KMS-11 (cell line): ENCODE results near the gene NFASC.

Experiments
- H2AFZ ChIP-seq: fragments of 200-600 bp; sonication (generic); 2 replicates; pipeline ENCODE4 v1.6.1; 2016; ENCODE audit warnings: antibody characterized with exemption, mixed run types, low read depth
- H3K27ac ChIP-seq: fragments of 200-600 bp; sonication (generic); 2 replicates; pipeline ENCODE4 v1.6.1; 2016; ENCODE audit warnings: mild to moderate bottlenecking, mixed run types
- H3K27me3 ChIP-seq: fragments of 200-600 bp; sonication (generic); 2 replicates; pipeline ENCODE4 v1.6.1; 2017; ENCODE audit warnings: mild to moderate bottlenecking, low read depth, mixed run types, moderate library complexity; ENCODE audit not compliant: insufficient read depth
- H3K36me3 ChIP-seq: fragments of 200-600 bp; sonication (generic); 2 replicates; pipeline ENCODE4 v1.6.1; 2017; ENCODE audit warnings: mild to moderate bottlenecking, mixed run types; ENCODE audit not compliant: insufficient read depth
- H3K4me1 ChIP-seq: fragments of 200-600 bp; sonication (generic); 2 replicates; pipeline ENCODE4 v1.6.1; 2016; ENCODE audit warnings: mild to moderate bottlenecking, low read depth, mixed run types; ENCODE audit not compliant: poor library complexity, severe bottlenecking
- H3K4me2 ChIP-seq: fragments of 200-600 bp; sonication (generic); 2 replicates; pipeline ENCODE4 v1.7.0; 2016; ENCODE audit warnings: mild to moderate bottlenecking, mixed run types
- H3K4me3 ChIP-seq: fragments of 200-600 bp; sonication (generic); IDR thresholded peaks from 2 replicates; pipeline ENCODE4 v1.6.1; 2017; ENCODE audit warnings: low read depth, low read length, mixed read lengths; ENCODE audit not compliant: insufficient read depth
- H3K79me2 ChIP-seq: fragments of 200-600 bp; sonication (generic); 2 replicates; pipeline ENCODE4 v1.6.1; 2016; ENCODE audit warnings: low read depth, mixed run types; ENCODE audit not compliant: insufficient read depth
- H3K9ac ChIP-seq: fragments of 200-600 bp; sonication (generic); 2 replicates; pipeline ENCODE4 v1.6.1; 2016; ENCODE audit warnings: mild to moderate bottlenecking, mixed run types
- H4K20me1 ChIP-seq: fragments of 200-600 bp; sonication (generic); 2 replicates; pipeline ENCODE4 v1.6.1; 2016; ENCODE audit warnings: mild to moderate bottlenecking, mixed run types; ENCODE audit not compliant: insufficient read depth
- CTCF ChIP-seq: fragments of 200-600 bp; sonication (generic); conservative IDR thresholded peaks from 2 replicates; pipeline ENCODE4 v1.6.1; 2017; ENCODE audit warnings: low read depth, mild to moderate bottlenecking, antibody characterized with exemption, low read length, moderate library complexity, mixed read lengths

The NFASC gene

GRCh38 chr1:204977318-204977717, 106.7 kb downstream of the NFASC start:
- H3K36me3 ChIP-seq: no peaks in the 10 kb centered on the region
- no peaks in the 10 kb centered on the region for H3K4me1 ChIP-seq
- no peak for TF ChIP-seq CTCF
- H3K4me2 ChIP-seq: no peak overlapping the region
- H3K27ac ChIP-seq: no peak overlapping the region
- no peak overlapping the region for H2AFZ ChIP-seq
- peaks cover 38% of the 10 kb centered on the region; the same call in 1 of the 2 replicates for H3K27me3 ChIP-seq
- H3K9ac ChIP-seq: no peak overlapping the region
- H3K4me3 ChIP-seq: no peak overlapping the region
- no peaks in the 10 kb centered on the region for H4K20me1 ChIP-seq
- H3K79me2 ChIP-seq: no peaks in the 10 kb centered on the region

GRCh38 chr1:204978782-204979181, 108.1 kb downstream of the NFASC start:
- Histone ChIP-seq H2AFZ (no peak overlapping the region), H3K79me2 (no peaks in the 10 kb centered on the region), H3K4me2 (no peak overlapping the region), H3K4me3 (no peak overlapping the region), H4K20me1 (no peaks in the 10 kb centered on the region), H3K36me3 (no peaks in the 10 kb centered on the region), H3K27ac (no peak overlapping the region), H3K4me1 (no peaks in the 10 kb centered on the region), H3K27me3 (peaks cover 52% of the 10 kb centered on the region), H3K9ac (no peak overlapping the region)
- no peak for TF ChIP-seq CTCF

GRCh38 chr1:204979306-204979705, 108.6 kb downstream of the NFASC start:
- Histone ChIP-seq H3K36me3 (no peaks in the 10 kb centered on the region), H3K4me2 (no peak overlapping the region), H3K79me2 (no peaks in the 10 kb centered on the region), H3K4me3 (no peak overlapping the region), H3K9ac (no peak overlapping the region), H3K27ac (no peak overlapping the region), H3K27me3 (peaks cover 52% of the 10 kb centered on the region), H4K20me1 (no peaks in the 10 kb centered on the region), H2AFZ (no peak overlapping the region), H3K4me1 (no peaks in the 10 kb centered on the region)
- no peak for TF ChIP-seq CTCF

- peaks cover 54% of the 10 kb centered on the region for H3K27me3 ChIP-seq
- no peaks in the 10 kb centered on the region for H3K79me2 ChIP-seq
- TF ChIP-seq CTCF: no peak
- H3K36me3 ChIP-seq: no peaks in the 10 kb centered on the region
- no peak overlapping the region for H3K4me3 ChIP-seq
- no peaks in the 10 kb centered on the region for H4K20me1 ChIP-seq
- H3K9ac ChIP-seq: no peak overlapping the region
- H3K4me1 ChIP-seq: no peaks in the 10 kb centered on the region
- no peak overlapping the region for H2AFZ ChIP-seq
- H3K4me2 ChIP-seq: no peak overlapping the region
- H3K27ac ChIP-seq: no peak overlapping the region
Measured at GRCh38 chr1:204979891-204980649, 109.4 kb downstream of the NFASC start.
